ENCODE results near the gene ADARB2. TPM values are rescaled to one million over a fixed set of nuclear protein-coding genes. Genes with fewer than 3 reads are reported as not detected.

ADARB2 gene
- total RNA-seq, 1 donor from 2014 or later: not detected

GRCh38 chr10:1291178-1292090, 445.9 kb downstream of the ADARB2 start:
- no peak for DNase-seq (ENCODE audit: low spot score in 2 of 2)
- Histone ChIP-seq H3K27me3 (no peaks in the 10 kb centered on the region), H3K27ac (no peak overlapping the region), H3K36me3 (no peaks in the 10 kb centered on the region), H3K4me3 (no peak overlapping the region), H3K4me1 (no peaks in the 10 kb centered on the region), H3K9me3 (no peaks in the 10 kb centered on the region)
- no peak for TF ChIP-seq CTCF (IDR thresholded peaks at IDR 0.05)
- intact Hi-C loops (cut with DNase I): no loop called here

- H3K36me3 ChIP-seq: no peaks in the 10 kb centered on the region
- no peak overlapping the region for H3K4me3 ChIP-seq
- no peaks in the 10 kb centered on the region for H3K9me3 ChIP-seq
- H3K27ac ChIP-seq: no peak overlapping the region
- no peak for DNase-seq (ENCODE audit: low spot score in 2 of 2)
- TF ChIP-seq CTCF (IDR thresholded peaks at IDR 0.05): no peak
- intact Hi-C loops (cut with DNase I): no loop called here
- no peaks in the 10 kb centered on the region for H3K4me1 ChIP-seq
- H3K27me3 ChIP-seq: no peaks in the 10 kb centered on the region
Measured at GRCh38 chr10:1290071-1290471, 447.3 kb downstream of the ADARB2 start.

GRCh38 chr10:1289591-1289990, 447.7 kb downstream of the ADARB2 start:
- no peak overlapping the region for H3K27ac ChIP-seq
- no peak overlapping the region for H3K4me3 ChIP-seq
- no peaks in the 10 kb centered on the region for H3K9me3 ChIP-seq
- no peaks in the 10 kb centered on the region for H3K36me3 ChIP-seq
- H3K4me1 ChIP-seq: no peaks in the 10 kb centered on the region
- DNase-seq (ENCODE audit: low spot score in 2 of 2): no peak
- TF ChIP-seq CTCF (IDR thresholded peaks at IDR 0.05): no peak
- intact Hi-C loops (cut with DNase I): no loop called here
- H3K27me3 ChIP-seq: no peaks in the 10 kb centered on the region

- Histone ChIP-seq H3K9me3 (no peaks in the 10 kb centered on the region), H3K36me3 (no peaks in the 10 kb centered on the region), H3K27ac (peak overlapping the region in 1 of 2 donors; percentile 15), H3K27me3 (no peaks in the 10 kb centered on the region), H3K4me3 (no peak overlapping the region), H3K4me1 (no peaks in the 10 kb centered on the region)
- intact Hi-C loops (cut with DNase I): no loop called here
- no peak for TF ChIP-seq CTCF (IDR thresholded peaks at IDR 0.05)
- DNase-seq (ENCODE audit: low spot score in 2 of 2): no peak
Measured at GRCh38 chr10:1287971-1288401, 449.3 kb downstream of the ADARB2 start.

- no peak for TF ChIP-seq CTCF (IDR thresholded peaks at IDR 0.05)
- Histone ChIP-seq H3K36me3 (no peaks in the 10 kb centered on the region), H3K27me3 (no peaks in the 10 kb centered on the region), H3K4me3 (no peak overlapping the region), H3K4me1 (no peaks in the 10 kb centered on the region), H3K9me3 (no peaks in the 10 kb centered on the region), H3K27ac (no peak overlapping the region)
- intact Hi-C loops (cut with DNase I): no loop called here
- no peak for DNase-seq (ENCODE audit: low spot score in 2 of 2)
Measured at GRCh38 chr10:1287487-1287886, 449.8 kb downstream of the ADARB2 start.

Data from ascending aorta (tissue), 2 donors.